Measurements from ENCODE around the gene RPTOR. TPM values are rescaled to one million over a fixed set of nuclear protein-coding genes. Genes with fewer than 3 reads are reported as not detected.

The RPTOR gene
- polyA plus RNA-seq, 1 donor (not counting 4 experiments of a cell fraction or from before 2014, with no cell fraction given), result 4.0 TPM

GRCh38 chr17:80689129-80689619 is 144.5 kb downstream of the RPTOR start:
- TF ChIP-seq EZH2 (IDR thresholded peaks at IDR 0.05; ENCODE audit: low read length) (no peak), CTCF (optimal IDR thresholded peaks at IDR 0.05 in 1 of 3, IDR thresholded peaks at IDR 0.05 in 1 of 3, conservative IDR thresholded peaks at IDR 0.05 in 1 of 3; ENCODE audit: extremely low read depth in 1 of 3, insufficient read depth in 2 of 3, low read length in 3 of 3) (no peak)
- no peak overlapping the region for H3K9ac ChIP-seq (ENCODE audit: control insufficient read depth, extremely low read depth, insufficient read depth, low read length)
- no peaks in the 10 kb centered on the region for H3K27me3 ChIP-seq (ENCODE audit: control insufficient read depth, extremely low read depth, insufficient read depth, low read length)
- no peaks in the 10 kb centered on the region for H3K9me3 ChIP-seq (ENCODE audit: control insufficient read depth, low read depth, low read length)
- H3K9me1 ChIP-seq (ENCODE audit: control insufficient read depth, extremely low read depth, insufficient read depth, low read length), result no peaks in the 10 kb centered on the region
- dilution Hi-C loops (cut with MboI; ENCODE audit: extremely low pct_ligation_motif_present, low sequenced_read_pairs), result no loop called here
- no peak overlapping the region for H3K27ac ChIP-seq (ENCODE audit: control insufficient read depth, insufficient read depth, low read length)
- no peak overlapping the region for H3K4me3 ChIP-seq (ENCODE audit: control insufficient read depth in 2 of 3, extremely low read depth in 1 of 3, insufficient read depth in 2 of 3, low read depth in 1 of 3, low read length in 3 of 3)
- no peaks in the 10 kb centered on the region for H4K20me1 ChIP-seq (ENCODE audit: control insufficient read depth, extremely low read depth, insufficient read depth, low read length)
- H3K4me2 ChIP-seq (ENCODE audit: control insufficient read depth, extremely low read depth, insufficient read depth, low read depth, low read length), result no peak overlapping the region
- H2AFZ ChIP-seq (ENCODE audit: control insufficient read depth, low read length), result no peak overlapping the region
- H3K36me3 ChIP-seq (ENCODE audit: control insufficient read depth in 2 of 2, extremely low read depth in 1 of 2, insufficient read depth in 2 of 2, low read length in 2 of 2), result no peaks in the 10 kb centered on the region
- no peaks in the 10 kb centered on the region for H3K4me1 ChIP-seq (ENCODE audit: control insufficient read depth, extremely low read depth, insufficient read depth, low read length)
- H3K79me2 ChIP-seq (ENCODE audit: control insufficient read depth, insufficient read depth, low read length), result peaks cover 39% of the 10 kb centered on the region
- FAIRE-seq, result no peak
- no peak for DNase-seq (ENCODE audit: low read depth, low spot score)

GRCh38 chr17:80691784-80692183 is 147.1 kb downstream of the RPTOR start:
- H3K36me3 ChIP-seq (ENCODE audit: control insufficient read depth in 2 of 2, extremely low read depth in 1 of 2, insufficient read depth in 2 of 2, low read length in 2 of 2), result no peaks in the 10 kb centered on the region
- TF ChIP-seq EZH2 (IDR thresholded peaks at IDR 0.05; ENCODE audit: low read length) (no peak), CTCF (optimal IDR thresholded peaks at IDR 0.05 in 1 of 3, IDR thresholded peaks at IDR 0.05 in 1 of 3, conservative IDR thresholded peaks at IDR 0.05 in 1 of 3; ENCODE audit: extremely low read depth in 1 of 3, insufficient read depth in 2 of 3, low read length in 3 of 3) (no peak)
- no peak overlapping the region for H3K4me2 ChIP-seq (ENCODE audit: control insufficient read depth, extremely low read depth, insufficient read depth, low read depth, low read length)
- no peak overlapping the region for H2AFZ ChIP-seq (ENCODE audit: control insufficient read depth, low read length)
- FAIRE-seq (no peak), DNase-seq (ENCODE audit: low read depth, low spot score) (no peak)
- H3K4me1 ChIP-seq (ENCODE audit: control insufficient read depth, extremely low read depth, insufficient read depth, low read length), result no peaks in the 10 kb centered on the region
- H3K27me3 ChIP-seq (ENCODE audit: control insufficient read depth, extremely low read depth, insufficient read depth, low read length), result no peaks in the 10 kb centered on the region
- H3K27ac ChIP-seq (ENCODE audit: control insufficient read depth, insufficient read depth, low read length), result no peak overlapping the region
- no peaks in the 10 kb centered on the region for H3K9me1 ChIP-seq (ENCODE audit: control insufficient read depth, extremely low read depth, insufficient read depth, low read length)
- H3K9ac ChIP-seq (ENCODE audit: control insufficient read depth, extremely low read depth, insufficient read depth, low read length), result no peak overlapping the region
- no peak overlapping the region for H3K4me3 ChIP-seq (ENCODE audit: control insufficient read depth in 2 of 3, extremely low read depth in 1 of 3, insufficient read depth in 2 of 3, low read depth in 1 of 3, low read length in 3 of 3)
- peaks cover 47% of the 10 kb centered on the region for H3K79me2 ChIP-seq (ENCODE audit: control insufficient read depth, insufficient read depth, low read length)
- H3K9me3 ChIP-seq (ENCODE audit: control insufficient read depth, low read depth, low read length), result no peaks in the 10 kb centered on the region
- dilution Hi-C loops (cut with MboI; ENCODE audit: extremely low pct_ligation_motif_present, low sequenced_read_pairs), result no loop called here
- no peaks in the 10 kb centered on the region for H4K20me1 ChIP-seq (ENCODE audit: control insufficient read depth, extremely low read depth, insufficient read depth, low read length)

Measured in keratinocyte (primary cell).